Esophagus (tissue), 2 donors: ENCODE measurements around the gene CSNK2A2. TPM values are rescaled to one million over a fixed set of nuclear protein-coding genes. Genes with fewer than 3 reads are reported as not detected.

Experiments used
- H3K27ac ChIP-seq, 2 donors: one replicate each; pipeline ENCODE4 v1.5.1; 2013; ENCODE audit warnings: low read depth in 2 of 2, mild to moderate bottlenecking in 2 of 2, inconsistent platforms in 1 of 2, low read length in 1 of 2, moderate library complexity in 1 of 2
- H3K27me3 ChIP-seq, 2 donors: one replicate each; pipeline ENCODE4 v1.6.1; 2013; ENCODE audit warnings: low read length in 2 of 2, control low read depth in 1 of 2, mild to moderate bottlenecking in 1 of 2; ENCODE audit not compliant: insufficient read depth in 2 of 2, control insufficient read depth in 1 of 2
- H3K36me3 ChIP-seq, 2 donors: one replicate each; pipeline ENCODE4 v1.6.1; 2013; ENCODE audit warnings: low read length in 1 of 2; ENCODE audit not compliant: control insufficient read depth in 2 of 2, insufficient read depth in 2 of 2
- H3K4me1 ChIP-seq, 2 donors: one replicate each; pipeline ENCODE4 v1.6.1; 2013; ENCODE audit warnings: low read length in 1 of 2; ENCODE audit not compliant: control insufficient read depth in 2 of 2, insufficient read depth in 2 of 2
- H3K4me3 ChIP-seq, 2 donors: one replicate each; pipeline ENCODE4 v1.5.1; 2013; ENCODE audit warnings: low read length in 2 of 2, mild to moderate bottlenecking in 2 of 2, low read depth in 1 of 2, moderate library complexity in 1 of 2
- H3K9me3 ChIP-seq, 2 donors: one replicate each; pipeline ENCODE4 v1.6.1; 2013; ENCODE audit warnings: mild to moderate bottlenecking in 2 of 2, low read depth in 1 of 2, low read length in 1 of 2, moderate library complexity in 1 of 2; ENCODE audit not compliant: control insufficient read depth in 2 of 2, insufficient read depth in 1 of 2
- whole genome bisulfite sequencing, 2 donors: extraction: QIAGEN DNeasy Blood & Tissue Kit; methylation state at CpG; one replicate each; pipeline ENCODE4 v1.1.7; 2013; 5-methylcytosine and 5-hydroxymethylcytosine counted together
- polyA plus RNA-seq, 2 donors: library from polyadenylated mRNA; stranded (reverse); fragments of 200-250 nt; gene quantifications; one replicate each; pipeline ENCODE4 v1.2.3, GENCODE V29; 2013
- donor health status: healthy with polysubstance abuse.
- donor health status: Bipolar disorder and iron deficiency.

Gene CSNK2A2
- polyA plus RNA-seq, 2 donors = 15.4 to 19.6 TPM

DNA sequence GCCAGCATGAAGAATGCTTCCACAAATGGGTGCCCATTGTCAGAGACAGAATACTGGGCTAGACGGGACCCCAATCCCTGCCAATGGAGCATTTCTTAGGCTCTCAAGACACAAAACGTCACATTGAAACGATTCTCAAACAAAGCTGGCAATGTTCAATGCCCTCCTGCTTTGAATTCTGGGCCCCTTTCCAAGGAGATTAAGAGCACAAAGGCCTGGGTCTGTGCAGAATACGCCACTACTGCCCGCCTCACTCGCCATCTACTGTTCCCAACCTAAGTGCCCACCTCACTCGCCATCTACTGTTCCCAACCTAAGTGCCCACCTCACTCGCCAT, 78.4 kb downstream of the CSNK2A2 start:
- no peaks in the 10 kb centered on the region for H3K9me3 ChIP-seq
- H3K4me3 ChIP-seq = no peak overlapping the region
- no peak overlapping the region for H3K27ac ChIP-seq
- 45 to 51% methylated on average over 8 of the region's 8 CpGs for WGBS, 2 donors
- H3K36me3 ChIP-seq = peaks cover 2 to 12% of the 10 kb centered on the region in 2 donors
- H3K4me1 ChIP-seq = peaks cover 3 to 10% of the 10 kb centered on the region in 2 donors
- H3K27me3 ChIP-seq = no peaks in the 10 kb centered on the region

- H3K4me1 ChIP-seq = peaks cover 3 to 8% of the 10 kb centered on the region in 2 donors
- peaks cover 2 to 12% of the 10 kb centered on the region in 2 donors for H3K36me3 ChIP-seq
- H3K4me3 ChIP-seq = no peak overlapping the region
- H3K9me3 ChIP-seq = no peaks in the 10 kb centered on the region
- H3K27me3 ChIP-seq = no peaks in the 10 kb centered on the region
- no peak overlapping the region for H3K27ac ChIP-seq
- 37 to 43% methylated on average over 5 of the region's 5 CpGs for WGBS, 2 donors
These were observed 79.0 kb downstream of the CSNK2A2 start for GRCh38 chr16:58118801-58119508.

DNA sequence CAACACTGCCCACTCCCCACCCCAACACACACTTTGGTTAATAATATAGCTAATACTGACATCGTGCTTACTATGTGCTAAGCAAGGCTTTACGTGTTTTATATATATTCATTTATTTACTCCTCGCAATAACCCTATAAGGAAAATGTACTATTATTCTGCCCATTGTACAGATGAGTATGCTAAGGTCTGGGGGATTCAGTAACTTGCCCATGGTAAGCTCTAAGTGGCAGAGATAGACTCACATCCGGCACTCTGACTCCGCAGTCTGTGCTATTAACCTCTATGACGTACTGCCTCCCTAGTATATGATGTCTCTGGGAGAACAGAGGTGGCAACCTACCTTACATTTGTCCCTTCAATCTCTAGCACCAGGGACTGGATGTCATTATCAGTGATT, 81.4 kb downstream of the CSNK2A2 start:
- H3K4me1 ChIP-seq = peaks cover 3 to 4% of the 10 kb centered on the region in 2 donors

DNA sequence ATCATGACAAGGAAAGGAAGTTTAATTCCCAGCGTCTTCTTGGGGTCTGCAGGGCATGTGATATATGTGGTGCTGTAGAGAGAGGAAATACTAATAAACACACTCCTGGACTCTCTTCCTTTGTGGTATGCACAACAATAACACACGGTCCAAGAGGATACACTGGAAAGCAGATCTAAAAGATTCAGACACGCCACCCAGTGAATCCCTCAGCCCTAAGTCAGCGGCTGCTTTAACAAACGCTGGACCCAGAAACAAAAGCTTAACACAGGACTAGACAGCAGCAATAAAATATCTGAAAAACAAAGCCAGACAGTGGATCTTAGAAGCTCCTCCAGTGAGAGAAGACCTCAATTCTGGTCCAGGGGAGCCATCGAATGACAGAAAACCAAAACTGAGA, 81.8 kb downstream of the CSNK2A2 start:
- Histone ChIP-seq H3K27me3 (no peaks in the 10 kb centered on the region), H3K4me1 (peaks cover 3% of the 10 kb centered on the region in 2 donors), H3K36me3 (peaks cover 5 to 14% of the 10 kb centered on the region in 2 donors), H3K4me3 (no peak overlapping the region), H3K27ac (no peak overlapping the region), H3K9me3 (no peaks in the 10 kb centered on the region)
- 67 to 75% methylated on average over 6 of the region's 6 CpGs for WGBS, 2 donors

More for the DNA sequence above, 81.4 kb downstream of the CSNK2A2 start:
- Histone ChIP-seq H3K9me3 (no peaks in the 10 kb centered on the region), H3K4me3 (no peak overlapping the region), H3K36me3 (peaks cover 5 to 14% of the 10 kb centered on the region in 2 donors), H3K27ac (no peak overlapping the region), H3K27me3 (no peaks in the 10 kb centered on the region)
- 95 to 96% methylated on average over 6 of the region's 6 CpGs for WGBS, 2 donors

DNA sequence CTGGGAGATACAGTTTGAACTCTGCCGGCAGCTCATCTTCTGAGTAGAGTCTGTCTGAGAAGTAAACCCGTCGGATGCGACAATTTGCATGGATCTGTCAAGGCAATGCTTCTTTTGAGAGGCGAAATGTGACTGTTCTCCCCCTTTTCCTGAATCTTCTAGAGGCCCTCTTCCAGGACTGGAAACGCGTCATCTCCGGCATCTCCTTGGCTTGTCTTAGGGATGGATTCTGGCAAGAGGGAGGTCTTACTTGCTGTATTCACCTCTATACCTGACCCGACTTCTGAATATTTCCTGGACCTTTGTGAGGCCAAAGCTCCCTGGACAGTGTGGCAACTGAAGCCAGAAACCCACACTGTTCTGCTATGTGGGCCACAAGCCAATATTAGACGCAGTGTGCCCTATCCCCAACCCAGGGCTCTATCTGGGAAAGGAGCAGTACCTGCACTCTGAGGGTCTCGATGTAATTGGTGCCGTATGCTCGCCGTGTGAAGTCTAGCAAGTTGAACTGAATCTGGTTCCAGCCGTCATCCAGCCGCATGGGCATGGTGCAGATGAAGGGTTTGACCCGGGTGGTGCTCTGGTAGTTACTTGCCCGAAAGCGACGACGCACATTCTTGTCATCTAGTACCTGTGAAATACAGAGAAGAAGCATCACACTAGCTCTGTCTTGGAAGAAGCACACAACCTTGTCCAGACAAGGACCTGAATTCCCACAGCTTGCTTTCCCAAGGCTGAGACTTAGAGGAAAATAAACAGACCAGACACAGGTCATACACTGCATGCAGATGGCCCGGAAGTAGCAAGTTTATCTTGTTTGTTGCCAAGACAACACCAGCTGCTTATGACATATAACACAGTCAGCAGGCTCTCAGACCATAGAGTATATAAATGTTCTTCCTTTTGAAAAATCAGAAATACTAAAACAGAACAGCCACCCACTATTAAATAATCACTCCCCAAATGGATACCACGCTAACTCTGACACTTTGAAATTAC, 82.8 kb downstream of the CSNK2A2 start:
- WGBS, 2 donors = 82 to 87% methylated on average over 23 of the region's 23 CpGs
- no peak overlapping the region for H3K27ac ChIP-seq
- H3K4me1 ChIP-seq = peaks cover 3% of the 10 kb centered on the region in 2 donors
- no peak overlapping the region for H3K4me3 ChIP-seq
- H3K9me3 ChIP-seq = no peaks in the 10 kb centered on the region
- H3K27me3 ChIP-seq = no peaks in the 10 kb centered on the region
- peaks cover 5 to 14% of the 10 kb centered on the region in 2 donors for H3K36me3 ChIP-seq

DNA sequence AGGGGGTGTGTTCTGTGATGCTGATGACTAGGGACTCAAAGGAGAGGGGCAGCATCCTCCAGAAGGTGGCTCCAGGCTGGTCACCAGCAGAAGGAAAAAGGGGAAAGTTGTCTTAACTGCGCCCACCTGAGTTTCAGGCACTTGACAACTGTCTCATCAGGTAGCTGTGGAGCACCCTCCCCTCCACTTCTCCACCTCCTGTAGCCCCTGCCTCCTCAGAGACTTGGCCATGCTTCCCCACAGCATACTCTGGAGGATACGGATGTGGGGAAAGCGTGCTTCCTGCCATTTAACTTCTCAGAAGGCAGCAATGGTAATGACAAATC, 86.6 kb downstream of the CSNK2A2 start:
- 91 to 95% methylated on average over 3 of the region's 3 CpGs for WGBS, 2 donors
- Histone ChIP-seq H3K36me3 (peaks cover 5 to 12% of the 10 kb centered on the region in 2 donors), H3K4me1 (no peaks in the 10 kb centered on the region), H3K27ac (no peak overlapping the region), H3K4me3 (no peak overlapping the region), H3K9me3 (no peaks in the 10 kb centered on the region), H3K27me3 (no peaks in the 10 kb centered on the region)

GRCh38 chr16:58110571-58111301, 87.2 kb downstream of the CSNK2A2 start:
- Histone ChIP-seq H3K36me3 (peaks cover 5 to 12% of the 10 kb centered on the region in 2 donors), H3K27ac (no peak overlapping the region), H3K27me3 (no peaks in the 10 kb centered on the region), H3K4me3 (no peak overlapping the region), H3K4me1 (no peaks in the 10 kb centered on the region), H3K9me3 (no peaks in the 10 kb centered on the region)
- 46 to 57% methylated on average over 12 of the region's 12 CpGs for WGBS, 2 donors

- H3K4me1 ChIP-seq = no peaks in the 10 kb centered on the region
- H3K36me3 ChIP-seq = peaks cover 5 to 6% of the 10 kb centered on the region in 2 donors
- H3K27ac ChIP-seq = no peak overlapping the region
- H3K27me3 ChIP-seq = no peaks in the 10 kb centered on the region
- H3K4me3 ChIP-seq = no peak overlapping the region
- WGBS, 2 donors = 87 to 88% methylated on average over 2 of the region's 2 CpGs
- no peaks in the 10 kb centered on the region for H3K9me3 ChIP-seq
These were observed 88.0 kb downstream of the CSNK2A2 start for GRCh38 chr16:58109881-58110280.

DNA sequence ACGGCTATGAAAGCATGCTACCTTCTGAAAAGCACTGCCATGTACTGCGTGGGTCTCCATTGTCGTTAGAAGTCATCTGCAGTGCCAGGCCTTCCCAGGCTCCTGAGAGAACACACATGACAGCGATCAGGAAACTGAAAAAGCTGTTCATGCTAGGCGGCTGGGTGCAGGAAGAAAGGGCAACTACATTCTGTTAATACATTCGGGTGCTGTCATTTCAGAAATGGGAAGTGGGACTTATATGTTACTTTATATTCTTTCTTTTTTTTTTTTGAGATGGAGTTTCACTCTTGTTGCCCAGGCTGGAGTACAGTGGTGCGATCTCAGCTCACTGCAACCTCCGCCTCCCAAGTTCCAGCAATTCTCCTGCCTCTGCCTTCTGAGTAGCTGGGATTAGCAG, 88.6 kb downstream of the CSNK2A2 start:
- no peaks in the 10 kb centered on the region for H3K27me3 ChIP-seq

More for the DNA sequence above, 88.6 kb downstream of the CSNK2A2 start:
- H3K4me3 ChIP-seq = no peak overlapping the region
- no peaks in the 10 kb centered on the region for H3K9me3 ChIP-seq
- 75 to 76% methylated on average over 8 of the region's 8 CpGs for WGBS, 2 donors
- H3K36me3 ChIP-seq = peaks cover 2 to 3% of the 10 kb centered on the region in 2 donors
- no peaks in the 10 kb centered on the region for H3K4me1 ChIP-seq
- no peak overlapping the region for H3K27ac ChIP-seq
